Activated naive CD4-positive, alpha-beta T cell treated with anti-CD3 and anti-CD28 coated beads, Interleukin-2, amount 50 U/mL, for 72 hours (primary cell): ENCODE measurements around the gene ZNF423. TPM values are rescaled to one million over a fixed set of nuclear protein-coding genes. Genes with fewer than 3 reads are reported as not detected.

Experiments
- ATAC-seq, 2 donors: fragments of 150-1000 bp; cut with Tn5 transposase; 2 replicates each; pipeline ENCODE4 v1.10.0; 2021; ENCODE audit warnings: mild to moderate bottlenecking in 2 of 2, moderate library complexity in 2 of 2
- DNase-seq, 2 donors: peaks; one replicate each; pipeline ENCODE4 v3.0.0; 2021 to 2022; ENCODE audit warnings: low spot score in 2 of 2
- H3K27ac Mint-ChIP-seq, 2 donors: one replicate each; pipeline ENCODE4 v1.8.0; 2022; ENCODE audit warnings: mild to moderate bottlenecking in 2 of 2, mixed read lengths in 2 of 2
- H3K36me3 Mint-ChIP-seq, 2 donors: one replicate each; pipeline ENCODE4 v1.8.0; 2022; ENCODE audit warnings: mixed read lengths in 2 of 2
- H3K9me3 Mint-ChIP-seq, 2 donors: one replicate each; pipeline ENCODE4 v1.8.0; 2022; ENCODE audit warnings: mixed read lengths in 2 of 2
- total RNA-seq, 2 donors: library from RNA; stranded (reverse); gene quantifications; one replicate each; pipeline ENCODE4 v1.2.3, GENCODE V29; 2022

The ZNF423 gene
- total RNA-seq, 2 donors from 2014 or later, result 0.05 TPM; not detected in 1

- Mint-ChIP-seq H3K36me3 (no peaks in the 10 kb centered on the region), H3K9me3 (no peaks in the 10 kb centered on the region), H3K27ac (no peak overlapping the region)
- ATAC-seq (no peak), DNase-seq (peak in 1 of 2 donors; percentile 46)
Observed at GRCh38 chr16:49468611-49469310, 387.2 kb downstream of the ZNF423 start.

- DNase-seq (peak in 1 of 2 donors; percentile 41), ATAC-seq (no peak)
- H3K9me3 Mint-ChIP-seq, result no peaks in the 10 kb centered on the region
- H3K27ac Mint-ChIP-seq, result no peak overlapping the region
- no peaks in the 10 kb centered on the region for H3K36me3 Mint-ChIP-seq
Observed at GRCh38 chr16:49467540-49468372, 388.2 kb downstream of the ZNF423 start.

- ATAC-seq, result no peak
- DNase-seq, result no peak
- Mint-ChIP-seq H3K27ac (no peak overlapping the region), H3K36me3 (no peaks in the 10 kb centered on the region), H3K9me3 (peaks cover 0 to 4% of the 10 kb centered on the region in 2 donors)
Observed at GRCh38 chr16:49466881-49467280, 389.0 kb downstream of the ZNF423 start.

GRCh38 chr16:49466529-49466831 lies 389.4 kb downstream of the ZNF423 start:
- no peak for DNase-seq
- Mint-ChIP-seq H3K36me3 (no peaks in the 10 kb centered on the region), H3K9me3 (peaks cover 0 to 4% of the 10 kb centered on the region in 2 donors), H3K27ac (no peak overlapping the region)
- no peak for ATAC-seq

GRCh38 chr16:49465661-49466528 lies 390.0 kb downstream of the ZNF423 start:
- Mint-ChIP-seq H3K36me3 (no peaks in the 10 kb centered on the region), H3K9me3 (peaks cover 0 to 4% of the 10 kb centered on the region in 2 donors), H3K27ac (no peak overlapping the region)
- peak in 1 of 2 donors; percentile 20 for DNase-seq
- ATAC-seq, result no peak

- DNase-seq (peak; percentile 34), ATAC-seq (peak in 1 of 2 donors; percentile 29)
- peaks cover 0 to 4% of the 10 kb centered on the region in 2 donors for H3K9me3 Mint-ChIP-seq
- no peaks in the 10 kb centered on the region for H3K36me3 Mint-ChIP-seq
- H3K27ac Mint-ChIP-seq, result peak overlapping the region in 1 of 2 donors; percentile 5
Observed at GRCh38 chr16:49464877-49465504, 390.9 kb downstream of the ZNF423 start.

- ATAC-seq (peak; percentile 8 to 26), DNase-seq (peak in 1 of 2 donors; percentile 20)
- Mint-ChIP-seq H3K36me3 (no peaks in the 10 kb centered on the region), H3K9me3 (peaks cover 0 to 4% of the 10 kb centered on the region in 2 donors), H3K27ac (peak overlapping the region; percentile 65 to 67)
Observed at GRCh38 chr16:49464093-49464492, 391.8 kb downstream of the ZNF423 start.

- Mint-ChIP-seq H3K9me3 (peaks cover 0 to 4% of the 10 kb centered on the region in 2 donors), H3K27ac (peak overlapping the region; percentile 65 to 95), H3K36me3 (no peaks in the 10 kb centered on the region)
- ATAC-seq, result peak; percentile 82 to 93
- peak; percentile 57 to 69 for DNase-seq
Observed at GRCh38 chr16:49463529-49463928, 392.4 kb downstream of the ZNF423 start.

GRCh38 chr16:49462989-49463371 lies 392.9 kb downstream of the ZNF423 start:
- DNase-seq (peak in 1 of 2 donors; percentile 38), ATAC-seq (peak; percentile 23 to 29)
- Mint-ChIP-seq H3K27ac (peak overlapping the region; percentile 65 to 95), H3K36me3 (no peaks in the 10 kb centered on the region), H3K9me3 (peaks cover 0 to 4% of the 10 kb centered on the region in 2 donors)

GRCh38 chr16:49462362-49462988 lies 393.4 kb downstream of the ZNF423 start:
- Mint-ChIP-seq H3K36me3 (no peaks in the 10 kb centered on the region), H3K9me3 (peaks cover 0 to 4% of the 10 kb centered on the region in 2 donors), H3K27ac (peak overlapping the region; percentile 65 to 88)
- ATAC-seq, result no peak
- peak in 1 of 2 donors; percentile 25 for DNase-seq

- Mint-ChIP-seq H3K9me3 (peaks cover 0 to 4% of the 10 kb centered on the region in 2 donors), H3K36me3 (no peaks in the 10 kb centered on the region), H3K27ac (peak overlapping the region; percentile 65 to 88)
- DNase-seq (peak in 1 of 2 donors; percentile 31), ATAC-seq (no peak)
Observed at GRCh38 chr16:49461517-49461951, 394.4 kb downstream of the ZNF423 start.

GRCh38 chr16:49460786-49461470 lies 395.0 kb downstream of the ZNF423 start:
- Mint-ChIP-seq H3K27ac (no peak overlapping the region), H3K36me3 (no peaks in the 10 kb centered on the region), H3K9me3 (peaks cover 0 to 4% of the 10 kb centered on the region in 2 donors)
- DNase-seq, result peak in 1 of 2 donors; percentile 25
- no peak for ATAC-seq

GRCh38 chr16:49459953-49460735 lies 395.8 kb downstream of the ZNF423 start:
- ATAC-seq, result no peak
- H3K9me3 Mint-ChIP-seq, result peaks cover 0 to 4% of the 10 kb centered on the region in 2 donors
- no peak overlapping the region for H3K27ac Mint-ChIP-seq
- no peaks in the 10 kb centered on the region for H3K36me3 Mint-ChIP-seq
- peak in 1 of 2 donors; percentile 35 for DNase-seq

- ATAC-seq (no peak), DNase-seq (peak in 1 of 2 donors; percentile 26)
- Mint-ChIP-seq H3K9me3 (peaks cover 0 to 4% of the 10 kb centered on the region in 2 donors), H3K27ac (no peak overlapping the region), H3K36me3 (no peaks in the 10 kb centered on the region)
Observed at GRCh38 chr16:49458656-49459445, 397.1 kb downstream of the ZNF423 start.
